Transverse colon (tissue), 3 donors: Measurements from ENCODE around the gene EPS8L3.
A peak's percentile ranks its signal among the peaks of the same experiment; 100 is the strongest.

Experiments
- POLR2A ChIP-seq: fragments of 450-650 bp; IDR thresholded peaks from one replicate; pipeline ENCODE4 v1.6.1; 2016; ENCODE audit warnings: antibody characterized with exemption, mild to moderate bottlenecking, moderate library complexity
- TF ChIP-seq, protein P1 (sequence below), 5 experiments: fragments of 200-600 bp in 3 of 5; fragments of 450-650 bp in 2 of 5; sonication (generic) in 3 of 5; IDR thresholded peaks; 1 replicate in 2 of 5; 2 replicates in 3 of 5; pipeline ENCODE4 v1.5.1; 2016 to 2017; ENCODE audit warnings: antibody characterized with exemption in 5 of 5, inconsistent platforms in 3 of 5, mild to moderate bottlenecking in 2 of 5, moderate library complexity in 1 of 5

DNA sequence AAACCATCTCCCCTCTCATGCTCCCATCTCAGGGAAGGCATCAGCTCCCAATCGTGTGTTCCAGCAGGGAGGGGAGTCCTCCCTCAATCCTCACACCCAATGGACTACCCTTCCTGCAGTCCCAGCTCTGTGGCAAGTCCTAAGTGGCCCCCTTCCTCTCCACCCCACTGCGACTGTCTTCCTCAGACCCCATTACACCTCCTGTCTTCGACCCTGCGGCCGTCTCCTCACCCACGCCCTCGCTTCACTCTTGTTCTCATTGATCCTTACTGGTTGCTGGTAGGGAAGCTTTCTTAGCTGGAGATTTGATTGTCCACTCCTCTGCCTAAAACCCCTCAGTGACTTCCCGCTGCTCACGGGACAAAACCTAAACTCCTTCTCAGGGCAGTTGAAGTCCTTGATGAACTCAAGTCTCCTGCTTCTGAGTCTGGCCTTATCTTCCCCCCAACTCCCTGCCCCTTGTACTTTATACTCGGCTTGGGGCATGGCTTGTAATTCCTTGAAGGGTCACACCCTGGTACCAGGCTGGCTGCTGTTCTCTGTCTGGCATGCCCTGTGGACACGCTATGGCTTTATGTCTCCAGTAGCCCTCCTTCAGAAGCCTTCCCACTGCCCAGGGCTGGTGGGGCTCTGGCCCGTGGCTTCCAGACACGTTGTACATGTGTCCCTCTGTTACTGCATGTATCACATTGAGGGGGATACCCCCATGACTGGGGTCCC is 2.3 kb upstream of the EPS8L3 start:
- TF ChIP-seq, protein P1, sequence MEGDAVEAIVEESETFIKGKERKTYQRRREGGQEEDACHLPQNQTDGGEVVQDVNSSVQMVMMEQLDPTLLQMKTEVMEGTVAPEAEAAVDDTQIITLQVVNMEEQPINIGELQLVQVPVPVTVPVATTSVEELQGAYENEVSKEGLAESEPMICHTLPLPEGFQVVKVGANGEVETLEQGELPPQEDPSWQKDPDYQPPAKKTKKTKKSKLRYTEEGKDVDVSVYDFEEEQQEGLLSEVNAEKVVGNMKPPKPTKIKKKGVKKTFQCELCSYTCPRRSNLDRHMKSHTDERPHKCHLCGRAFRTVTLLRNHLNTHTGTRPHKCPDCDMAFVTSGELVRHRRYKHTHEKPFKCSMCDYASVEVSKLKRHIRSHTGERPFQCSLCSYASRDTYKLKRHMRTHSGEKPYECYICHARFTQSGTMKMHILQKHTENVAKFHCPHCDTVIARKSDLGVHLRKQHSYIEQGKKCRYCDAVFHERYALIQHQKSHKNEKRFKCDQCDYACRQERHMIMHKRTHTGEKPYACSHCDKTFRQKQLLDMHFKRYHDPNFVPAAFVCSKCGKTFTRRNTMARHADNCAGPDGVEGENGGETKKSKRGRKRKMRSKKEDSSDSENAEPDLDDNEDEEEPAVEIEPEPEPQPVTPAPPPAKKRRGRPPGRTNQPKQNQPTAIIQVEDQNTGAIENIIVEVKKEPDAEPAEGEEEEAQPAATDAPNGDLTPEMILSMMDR (IDR thresholded peaks at IDR 0.05) = no peak
- peak; percentile 64 for TF ChIP-seq POLR2A
